ENCODE data around the gene ATG7.
"Not testable (repeated sequence)": the region's sequence is repeated elsewhere in the genome, so short reads cannot be mapped to it uniquely, and the experiment has no call there.

ATG7 gene

DNA sequence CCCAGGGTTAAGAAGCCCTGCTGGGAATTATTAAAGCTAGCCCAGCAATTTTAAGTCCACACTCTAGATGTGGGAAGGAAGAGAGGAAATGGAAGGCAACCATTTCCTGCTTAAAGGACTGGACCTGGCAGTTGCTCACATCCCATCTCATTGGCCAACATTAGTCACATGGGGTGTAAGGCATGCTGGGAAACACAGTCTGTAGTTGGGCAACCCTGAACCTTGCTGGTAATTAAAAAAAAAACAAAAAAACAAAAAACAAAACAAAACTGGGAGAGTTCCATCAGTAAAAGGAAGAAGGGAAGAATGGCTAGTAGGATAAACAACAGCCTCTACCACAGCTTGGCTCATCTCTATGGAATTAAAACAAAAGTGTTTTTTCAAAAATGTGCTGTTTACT is 235.5 kb downstream of the ATG7 start:
- DNase-seq (ENCODE audit: low read depth in 2 of 2): no peak

DNA sequence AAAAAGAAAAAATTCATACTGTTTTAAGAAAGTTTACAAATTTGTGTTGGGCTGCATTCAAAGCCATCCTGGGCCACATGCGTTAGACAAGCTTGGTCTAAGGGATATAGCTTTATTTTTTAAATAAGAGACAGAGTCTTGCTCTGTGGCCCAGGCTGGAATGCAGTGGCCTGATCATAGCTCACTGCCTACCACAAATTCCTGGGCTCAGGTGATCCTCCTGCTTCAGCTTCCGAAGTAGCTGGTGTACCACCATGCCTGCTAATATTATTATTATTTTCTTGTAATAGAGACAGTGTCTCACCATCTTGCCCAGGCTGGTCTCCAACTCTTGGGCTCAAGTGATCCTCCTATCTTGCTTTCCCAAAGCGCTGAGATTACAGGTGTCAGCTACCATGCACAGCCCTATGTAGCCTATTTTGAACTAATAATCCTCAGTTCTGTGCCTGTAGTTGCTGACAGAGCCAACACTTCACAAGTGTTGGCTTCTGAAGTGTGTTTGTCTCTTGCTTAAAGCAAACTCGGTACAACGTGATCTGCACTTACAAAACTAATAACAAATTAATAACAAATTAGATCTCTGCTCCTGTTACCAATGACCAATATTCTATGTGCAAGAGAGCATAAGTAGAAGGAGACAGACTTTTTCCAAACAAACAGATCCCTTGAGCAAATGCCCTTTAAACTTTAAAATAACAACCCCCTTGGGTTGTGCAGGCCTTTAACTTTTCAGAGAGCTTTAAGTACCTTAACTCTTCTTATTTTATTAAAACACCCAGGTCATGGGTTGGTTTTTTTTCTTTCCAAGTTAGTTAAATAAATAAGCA is 236.4 kb downstream of the ATG7 start:
- DNase-seq (ENCODE audit: low read depth in 2 of 2): no peak

DNA sequence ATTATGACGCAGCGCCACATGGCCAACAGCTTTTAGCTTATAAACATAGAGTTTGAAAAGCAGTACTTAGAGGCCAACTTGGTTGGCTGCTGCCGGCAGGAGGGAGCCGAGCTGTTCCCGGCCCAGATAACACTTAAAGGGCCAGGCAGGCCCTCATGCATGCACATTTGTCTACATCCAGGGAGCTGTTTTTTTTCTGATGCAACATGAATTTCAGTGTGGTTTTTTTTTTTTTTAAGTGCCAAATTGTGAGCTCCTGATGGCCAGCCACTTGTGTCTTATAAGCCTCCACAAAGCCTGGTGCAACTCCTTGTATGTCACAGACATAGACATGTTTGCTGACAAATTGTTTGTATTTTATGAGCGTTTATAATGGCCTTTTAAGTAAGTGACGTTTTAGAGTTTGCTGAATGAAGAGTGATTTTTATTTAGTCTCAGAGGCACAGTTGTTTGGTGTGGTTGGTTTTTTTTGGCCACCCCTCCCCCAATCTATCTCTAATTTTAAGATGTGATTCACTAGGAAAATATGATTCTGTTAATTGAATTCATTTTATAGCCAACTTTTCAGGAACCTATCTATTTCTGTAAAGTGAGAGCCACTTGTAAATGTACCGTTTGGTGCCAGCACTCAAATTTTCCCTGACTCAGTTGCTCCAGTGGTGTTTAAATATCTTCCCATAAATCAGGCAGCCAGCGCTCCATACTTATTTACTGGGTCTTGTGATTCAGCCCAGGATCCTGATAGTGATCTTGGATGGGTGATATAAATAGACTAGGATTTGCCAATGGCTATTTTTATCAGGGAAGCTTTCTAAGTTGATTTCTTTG is 237.2 kb downstream of the ATG7 start:
- DNase-seq (ENCODE audit: low read depth in 2 of 2): peak; percentile 81 to 84

DNA sequence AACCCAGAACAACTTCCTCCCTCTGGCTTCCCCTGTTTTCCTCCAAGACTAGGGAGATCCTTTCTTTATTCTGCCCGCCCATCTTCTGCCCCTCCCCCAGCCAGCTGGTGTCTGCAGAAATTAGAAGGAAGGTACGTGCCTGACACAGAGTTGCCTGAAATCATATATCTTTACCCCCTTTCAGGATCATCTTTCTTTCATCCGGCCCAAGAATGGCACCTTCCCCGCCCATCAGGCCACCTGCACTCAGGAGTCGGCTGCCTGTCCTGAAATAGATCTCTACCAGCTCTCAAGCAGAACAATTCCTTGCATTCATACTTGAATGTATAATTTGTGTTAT is 237.8 kb downstream of the ATG7 start:
- no peak for DNase-seq (ENCODE audit: low read depth in 2 of 2)

DNA sequence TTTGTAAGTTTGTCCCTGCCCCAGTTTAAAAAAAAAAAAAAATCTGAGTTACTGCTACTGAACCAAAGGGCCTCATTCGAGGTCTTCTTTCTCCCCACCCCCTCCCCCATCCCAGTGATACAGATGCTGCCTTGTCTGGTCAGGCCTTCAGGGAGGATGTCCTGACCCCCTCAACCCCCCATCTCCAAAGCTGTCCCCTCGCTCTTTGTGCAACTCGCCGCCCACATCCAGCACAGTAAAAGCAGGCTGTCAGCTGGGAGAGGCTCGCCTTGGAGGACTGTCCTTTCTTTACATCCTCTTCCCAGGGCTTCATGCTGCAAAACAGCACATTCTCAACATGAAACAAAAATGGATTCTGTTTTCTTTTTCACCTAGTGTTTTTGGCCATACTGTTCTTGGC is 238.2 kb downstream of the ATG7 start:
- DNase-seq (ENCODE audit: low read depth in 2 of 2): no peak

DNA sequence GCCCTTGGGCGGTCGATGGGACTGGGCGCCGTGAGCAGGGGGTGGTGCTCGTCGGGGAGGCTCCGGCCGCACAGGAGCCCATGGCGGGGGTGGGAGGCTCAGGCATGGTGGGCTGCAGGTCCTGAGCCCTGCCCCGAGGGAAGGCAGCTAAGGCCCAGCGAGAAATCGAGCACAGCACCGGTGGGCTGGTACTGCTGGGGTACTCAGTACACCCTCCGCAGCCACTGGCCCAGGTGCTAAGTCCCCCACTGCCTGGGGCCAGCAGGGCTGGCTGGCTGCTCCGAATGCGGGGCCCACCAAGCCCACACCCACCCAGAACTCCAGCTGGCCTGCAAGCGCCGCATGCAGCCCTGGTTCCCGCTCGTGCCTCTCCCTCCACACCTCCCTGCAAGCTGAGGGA is 239.4 kb downstream of the ATG7 start:
- not testable (repeated sequence) for DNase-seq (ENCODE audit: low read depth in 2 of 2)

DNA sequence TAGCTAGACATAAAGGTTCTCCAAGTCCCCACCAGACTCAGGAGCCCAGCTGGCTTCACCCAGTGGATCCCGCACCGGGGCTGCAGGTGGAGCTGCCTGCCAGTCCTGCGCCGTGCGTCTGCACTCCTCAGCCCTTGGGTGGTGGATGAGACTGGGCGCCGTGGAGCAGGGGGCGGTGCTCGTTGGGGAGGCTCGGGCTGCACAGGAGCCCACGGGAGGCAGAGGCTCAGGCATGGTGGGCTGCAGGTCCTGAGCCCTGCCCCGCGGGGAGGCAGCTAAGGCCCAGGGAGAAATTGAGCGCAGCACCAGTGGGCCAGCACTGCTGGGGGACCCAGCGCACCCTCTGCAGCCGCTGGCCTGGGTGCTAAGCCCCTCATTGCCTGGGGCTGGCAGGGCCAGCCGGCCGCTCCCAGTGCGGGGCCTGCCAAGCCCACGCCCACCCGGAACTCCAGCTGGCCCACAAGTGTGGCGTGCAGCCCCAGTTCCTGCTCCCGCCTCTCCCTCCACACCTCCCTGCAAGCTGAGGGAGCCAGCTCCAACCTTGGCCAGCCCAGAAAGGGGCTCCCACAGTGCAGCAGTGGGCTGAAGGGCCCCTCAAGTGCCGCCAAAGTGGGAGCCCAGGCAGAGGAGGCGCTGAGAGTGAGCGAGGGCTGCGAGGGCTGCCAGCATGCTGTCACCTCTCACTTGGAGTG is 241.1 kb downstream of the ATG7 start:
- DNase-seq (ENCODE audit: low read depth in 2 of 2): not testable (repeated sequence)

DNA sequence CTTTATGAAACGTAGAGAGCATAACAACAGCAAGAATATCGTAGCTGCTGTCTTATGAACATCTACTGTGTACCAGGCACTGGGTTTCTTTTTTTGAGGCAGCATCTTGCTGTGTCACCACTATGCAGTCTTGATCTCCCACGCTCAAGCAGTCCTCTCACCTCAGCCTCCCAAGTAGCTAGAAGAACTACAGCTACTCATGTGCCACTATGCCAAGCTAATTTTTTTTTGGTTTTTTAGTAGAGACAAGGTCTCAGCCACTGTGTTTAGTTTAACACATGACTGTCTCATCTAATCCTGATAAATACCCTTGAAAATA is 241.6 kb downstream of the ATG7 start:
- no peak for DNase-seq (ENCODE audit: low read depth in 2 of 2)

DNA sequence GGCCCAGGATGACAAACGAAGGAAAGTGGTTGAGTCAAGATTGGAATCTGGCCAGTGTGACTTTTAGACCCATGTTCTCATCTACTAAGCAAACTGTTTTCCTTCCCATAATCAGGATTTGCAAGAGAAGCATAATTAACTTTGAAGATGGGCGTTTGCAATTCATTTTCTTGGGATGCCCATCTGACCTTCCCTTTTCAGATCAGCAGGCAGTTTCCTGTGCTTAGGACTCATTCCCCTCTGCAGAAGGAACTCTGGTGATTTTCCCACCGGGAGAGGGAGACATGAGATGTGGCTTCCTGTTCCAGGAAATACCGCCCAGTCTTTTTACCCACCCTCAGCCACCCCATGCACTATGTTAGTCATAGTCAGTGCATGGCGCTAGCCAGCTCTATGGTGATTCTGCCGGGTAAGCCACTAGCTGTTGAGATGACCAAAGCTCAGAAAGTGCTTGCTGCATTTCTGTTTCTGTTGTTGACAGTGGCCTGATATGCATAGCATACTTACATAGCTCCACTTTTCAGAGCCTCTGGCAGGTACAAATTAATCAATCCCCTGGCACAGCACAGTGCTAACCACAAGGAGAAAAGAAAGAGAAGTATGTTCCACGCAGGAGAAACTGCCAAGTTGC is 242.1 kb downstream of the ATG7 start:
- peak; percentile 45 to 50 for DNase-seq (ENCODE audit: low read depth in 2 of 2)

DNA sequence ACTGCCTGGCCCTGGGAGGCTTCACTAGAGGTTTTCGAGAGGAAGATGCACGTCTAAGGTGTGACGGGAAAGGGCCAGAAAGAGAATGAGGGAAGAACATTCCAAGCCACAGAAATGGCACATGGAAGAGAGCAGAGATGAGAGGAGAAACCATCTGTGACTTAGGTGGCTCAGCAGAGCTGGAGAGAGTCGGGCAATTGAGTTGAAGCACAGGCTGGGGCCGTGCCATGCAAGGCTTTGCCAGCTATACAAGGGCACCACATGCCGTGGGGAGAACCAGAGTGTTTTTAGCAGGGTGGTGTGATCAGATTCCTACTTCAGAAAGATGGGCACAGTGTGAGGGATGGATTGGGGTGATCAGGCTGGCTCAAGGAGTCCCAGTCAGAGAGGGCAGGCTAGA is 245.4 kb downstream of the ATG7 start:
- DNase-seq (ENCODE audit: low read depth in 2 of 2): no peak

DNA sequence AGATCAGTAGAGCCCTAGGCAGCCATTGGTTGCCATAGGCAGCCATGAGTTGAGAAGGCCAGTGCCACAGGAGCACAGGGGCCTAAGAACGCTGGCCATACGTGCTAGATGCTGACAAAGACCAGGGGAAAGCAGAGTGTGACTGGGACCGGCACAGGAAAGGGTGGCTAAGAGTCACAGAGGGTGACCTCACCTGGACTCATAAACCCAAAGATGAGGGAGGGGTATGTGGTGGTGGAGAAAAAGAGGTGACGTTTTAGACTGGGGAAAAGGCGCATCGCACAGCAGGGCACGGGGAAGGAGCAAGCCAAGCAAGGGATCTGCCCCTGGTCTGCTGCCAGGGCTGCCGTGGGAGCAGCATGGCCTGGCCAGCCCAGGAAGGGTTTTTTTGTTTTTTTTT is 249.0 kb downstream of the ATG7 start:
- DNase-seq (ENCODE audit: low read depth in 2 of 2): no peak

DNA sequence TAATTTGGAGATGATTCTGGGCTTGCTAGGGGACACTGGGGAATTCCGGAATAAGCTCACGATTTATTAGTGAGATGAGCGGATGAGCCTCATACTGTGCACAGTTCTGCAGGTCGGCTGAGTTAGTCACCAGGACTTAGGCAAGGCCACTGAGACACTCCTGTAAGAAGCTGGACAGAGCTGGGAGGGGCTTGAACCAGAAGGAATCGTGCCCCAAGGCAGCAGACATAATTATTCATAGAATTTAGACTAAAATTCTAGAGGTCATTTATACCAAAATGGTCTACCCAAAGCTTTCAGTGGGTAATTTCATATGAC is 250.2 kb downstream of the ATG7 start:
- DNase-seq (ENCODE audit: low read depth in 2 of 2): no peak

DNA sequence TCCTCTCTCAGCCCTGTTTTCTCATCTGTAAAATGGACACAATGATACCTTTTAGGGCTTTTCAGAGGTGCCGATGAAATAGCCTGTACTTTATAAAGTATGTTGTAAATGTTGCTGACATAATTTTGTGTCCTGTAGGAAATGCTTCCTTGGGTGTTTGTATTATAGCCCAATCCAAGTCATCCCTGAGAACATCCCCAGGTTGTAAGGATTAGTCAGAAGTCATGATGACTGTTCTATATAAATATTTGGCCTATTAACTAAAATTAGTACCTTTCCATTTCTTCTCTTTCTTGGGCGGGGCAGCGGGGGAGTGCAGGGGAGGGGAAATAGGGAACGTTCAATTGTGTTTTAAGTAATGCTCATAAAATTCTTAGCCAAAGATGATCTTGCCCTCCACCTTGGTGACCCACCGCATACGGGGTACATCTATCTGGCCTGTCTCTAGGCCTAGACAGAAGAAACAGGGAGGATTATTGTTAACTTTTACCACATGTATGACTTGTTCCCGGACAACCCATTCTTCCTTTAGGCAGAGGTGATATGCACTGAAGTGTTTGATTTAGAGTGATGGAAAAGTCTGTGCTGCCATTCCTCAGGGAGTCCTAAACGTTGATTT is 250.9 kb downstream of the ATG7 start:
- DNase-seq (ENCODE audit: low read depth in 2 of 2): no peak

DNA sequence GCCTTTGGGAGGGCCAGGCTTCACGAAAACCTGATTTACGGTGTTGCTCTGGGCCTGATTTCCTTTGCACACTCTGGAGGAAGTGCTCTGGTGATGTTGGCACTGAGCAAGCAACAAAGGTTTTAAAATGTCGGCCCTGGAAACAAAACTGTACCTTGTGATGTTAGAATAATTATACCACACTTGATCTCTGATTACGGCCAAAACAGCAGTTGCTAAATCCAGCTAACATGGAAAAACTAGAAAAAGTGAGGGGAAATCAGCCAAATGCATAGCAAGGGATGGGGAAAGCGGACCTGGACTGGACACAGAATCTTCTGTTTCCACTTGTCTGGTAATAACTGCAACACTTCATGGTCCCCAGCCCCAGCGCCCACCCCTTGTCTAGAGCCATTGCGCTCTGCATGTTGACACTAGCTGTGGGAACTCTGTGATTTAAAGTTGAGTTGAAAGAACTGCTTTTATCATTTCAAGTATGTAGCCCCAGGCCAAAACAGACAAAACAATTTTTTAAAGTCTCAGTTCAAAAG is 251.4 kb downstream of the ATG7 start:
- DNase-seq (ENCODE audit: low read depth in 2 of 2): no peak

DNA sequence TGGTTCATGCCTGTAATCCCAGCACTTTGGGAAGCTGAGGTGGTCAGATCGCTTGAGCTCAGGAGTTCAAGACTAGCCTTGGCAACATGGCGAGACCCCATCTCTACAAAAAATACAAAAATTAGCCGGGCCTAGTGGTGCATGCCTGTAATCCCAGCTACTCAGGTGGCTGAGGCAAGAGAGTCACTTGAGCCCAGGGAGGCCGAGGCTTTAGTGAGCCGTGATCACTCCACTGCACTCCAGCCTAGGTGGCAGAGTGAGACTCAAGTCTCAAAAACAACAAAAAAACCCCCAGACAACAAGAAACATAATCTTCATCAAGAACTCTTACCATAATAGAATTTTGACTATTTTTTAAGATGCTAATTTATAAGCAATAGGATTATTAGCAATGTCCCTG is 253.9 kb downstream of the ATG7 start:
- DNase-seq (ENCODE audit: low read depth in 2 of 2): not testable (repeated sequence)

DNA sequence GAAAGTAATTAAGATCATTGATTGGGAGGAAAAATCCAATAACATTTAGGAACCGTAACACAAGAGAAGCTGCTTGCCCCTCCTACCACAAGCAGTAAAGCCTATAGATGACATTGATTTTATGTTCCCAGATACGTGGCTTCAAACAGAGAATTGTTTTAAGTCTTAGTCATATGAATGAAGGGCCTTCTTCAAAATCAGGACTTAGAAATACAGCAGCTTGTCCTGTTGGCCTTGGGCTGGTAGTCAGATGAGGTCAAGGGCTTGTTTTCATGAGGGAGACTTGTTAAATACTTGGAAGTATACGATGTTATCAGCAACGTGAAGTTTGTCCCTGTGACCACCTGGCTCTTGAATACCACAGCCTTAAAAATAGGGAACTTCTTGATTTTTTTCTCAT is 257.1 kb downstream of the ATG7 start:
- DNase-seq (ENCODE audit: low read depth in 2 of 2): no peak

DNA sequence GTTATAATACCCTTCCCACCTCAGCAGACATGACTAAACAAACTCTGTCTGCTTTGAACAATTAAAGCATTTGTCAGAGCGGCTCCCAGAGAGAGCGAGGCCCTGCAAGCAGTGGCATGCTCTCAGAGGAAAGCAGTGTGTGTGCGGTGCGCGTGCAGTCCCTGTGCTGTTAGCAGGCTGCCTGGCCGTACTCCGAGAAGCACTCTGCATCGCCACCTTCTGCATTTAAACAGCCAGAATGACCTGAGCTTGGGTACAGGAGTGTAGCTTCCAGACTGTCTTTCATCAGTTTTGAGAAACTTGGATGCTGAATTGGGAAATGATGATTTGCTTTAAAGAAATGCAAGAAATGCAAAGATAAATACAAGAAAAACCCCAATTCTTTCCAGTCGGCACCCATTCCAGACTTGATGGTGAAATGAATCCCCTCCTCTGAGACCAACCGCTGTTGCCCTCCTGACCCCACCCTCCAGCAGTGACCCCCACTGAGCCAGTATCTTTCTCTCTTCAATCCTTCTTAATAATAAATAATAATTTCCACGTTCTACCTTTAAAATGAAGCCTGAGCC is 258.0 kb downstream of the ATG7 start:
- DNase-seq (ENCODE audit: low read depth in 2 of 2): peak; percentile 96

DNA sequence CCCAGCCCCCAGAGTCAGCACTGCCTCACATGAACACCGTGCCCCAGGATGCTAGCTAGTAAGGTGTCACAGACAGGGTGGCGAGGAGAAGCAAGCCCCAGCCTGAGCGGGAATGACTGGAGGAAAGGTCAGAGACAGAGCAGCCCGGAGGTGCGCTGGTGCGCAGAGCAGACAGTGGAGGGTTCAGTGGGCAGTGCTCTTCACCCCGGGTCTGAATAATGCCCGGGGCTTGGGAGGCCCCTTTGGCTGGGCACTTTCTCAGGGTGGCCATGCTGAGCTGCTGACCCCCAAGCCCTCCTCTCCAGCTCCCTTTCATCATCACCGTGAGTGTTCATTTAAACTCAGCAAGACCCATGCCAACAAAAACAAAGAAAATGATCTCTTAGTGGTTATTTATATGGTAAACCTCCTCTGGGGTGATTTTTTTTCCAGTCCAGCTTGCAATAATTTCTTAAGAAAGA is 260.8 kb downstream of the ATG7 start:
- DNase-seq (ENCODE audit: low read depth in 2 of 2): no peak

DNA sequence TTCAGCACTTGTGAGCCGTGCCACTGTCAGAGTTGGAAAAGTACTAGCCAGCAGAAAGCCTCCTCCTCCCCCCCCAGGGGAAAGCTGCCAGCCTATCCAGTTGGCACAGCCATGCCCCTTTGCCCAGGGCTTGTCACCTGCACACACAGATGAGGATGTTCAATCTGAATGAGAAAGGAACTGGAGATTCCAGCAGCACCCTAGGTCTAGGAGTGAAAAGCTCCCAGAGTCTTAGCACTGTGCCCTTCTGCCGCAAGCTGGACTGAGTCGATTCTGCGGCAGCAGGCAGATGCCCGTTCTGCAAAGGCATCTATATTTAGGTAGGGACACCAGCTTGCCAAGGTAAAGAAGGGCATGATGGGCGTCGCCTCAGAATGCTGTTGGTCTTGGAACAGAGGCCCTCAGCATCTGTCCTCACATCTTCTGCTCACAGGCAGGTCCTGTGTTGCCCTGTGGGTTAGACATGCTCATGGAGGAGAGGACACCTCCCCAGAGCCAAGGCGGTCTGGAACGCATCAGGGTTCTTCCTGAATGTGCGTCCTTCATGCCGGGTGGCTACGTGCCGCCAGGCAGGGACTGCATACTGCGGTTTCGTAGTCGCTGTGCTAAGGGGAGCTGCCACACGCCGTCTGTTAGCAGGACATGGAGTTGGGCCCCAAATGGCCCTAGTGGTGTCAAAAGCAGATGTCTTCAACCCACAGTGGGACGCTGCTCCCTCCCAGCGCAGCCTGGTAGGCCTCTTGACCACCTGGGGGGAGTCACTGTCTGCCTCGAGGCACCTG is 262.0 kb downstream of the ATG7 start:
- DNase-seq (ENCODE audit: low read depth in 2 of 2): no peak

DNA sequence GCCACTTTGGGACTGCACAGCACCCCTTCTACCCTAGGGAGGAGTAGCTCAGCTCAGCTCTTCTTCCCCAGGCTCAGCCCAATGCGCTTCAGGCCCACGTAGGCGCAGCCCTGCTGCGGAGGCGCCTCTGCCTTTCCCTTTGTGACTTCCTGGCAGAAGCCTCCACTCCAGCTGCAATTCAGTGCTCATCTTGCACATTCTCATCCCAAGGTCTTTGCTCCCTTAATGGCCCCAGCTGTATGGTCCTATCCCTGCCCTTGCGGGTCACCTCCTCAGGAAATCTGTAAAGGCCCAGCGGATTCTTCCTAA is 262.6 kb downstream of the ATG7 start:
- no peak for DNase-seq (ENCODE audit: low read depth in 2 of 2)

Measured in fibroblast of skin of left biceps (primary cell).